HS-5 (cell line): ENCODE measurements around the gene HOXD4.

Experiments
- DNase-seq: peaks from one replicate; pipeline ENCODE4 v3.0.0-alpha.2; 2012; ENCODE audit warnings: low read depth

HOXD4 gene

DNA sequence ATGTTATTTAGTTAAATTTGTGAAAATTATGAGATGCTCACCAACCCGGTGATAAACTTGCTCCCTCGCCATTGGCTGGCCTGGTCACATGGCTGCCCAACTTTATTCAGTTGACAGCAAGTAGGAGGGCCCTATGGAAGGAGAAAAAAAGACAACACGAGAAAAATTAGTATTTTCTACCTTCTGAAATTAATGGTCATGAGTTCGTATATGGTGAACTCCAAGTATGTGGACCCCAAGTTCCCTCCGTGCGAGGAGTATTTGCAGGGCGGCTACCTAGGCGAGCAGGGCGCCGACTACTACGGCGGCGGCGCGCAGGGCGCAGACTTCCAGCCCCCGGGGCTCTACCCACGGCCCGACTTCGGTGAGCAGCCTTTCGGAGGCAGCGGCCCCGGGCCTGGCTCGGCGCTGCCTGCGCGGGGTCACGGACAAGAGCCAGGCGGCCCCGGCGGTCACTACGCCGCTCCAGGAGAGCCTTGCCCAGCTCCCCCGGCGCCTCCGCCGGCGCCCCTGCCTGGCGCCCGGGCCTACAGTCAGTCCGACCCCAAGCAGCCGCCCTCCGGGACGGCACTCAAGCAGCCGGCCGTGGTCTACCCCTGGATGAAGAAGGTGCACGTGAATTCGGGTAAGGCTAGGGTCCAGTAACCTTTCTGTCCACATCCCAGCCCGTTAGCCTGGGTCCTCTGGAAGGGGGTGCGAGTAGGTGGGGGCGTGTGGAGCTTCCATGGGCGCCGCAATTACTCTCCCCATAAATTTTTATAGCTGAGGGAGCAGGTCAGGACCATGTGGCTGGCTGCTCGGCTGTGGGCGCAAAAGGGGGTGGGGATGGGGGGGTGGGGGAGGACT, at the start of gene HOXD4:
HOXD4 (plus strand) TSS at position 109 of the 846 bp plus-strand sequence; CDS start at position 193, 84 bp downstream.
- no peak for DNase-seq

DNA sequence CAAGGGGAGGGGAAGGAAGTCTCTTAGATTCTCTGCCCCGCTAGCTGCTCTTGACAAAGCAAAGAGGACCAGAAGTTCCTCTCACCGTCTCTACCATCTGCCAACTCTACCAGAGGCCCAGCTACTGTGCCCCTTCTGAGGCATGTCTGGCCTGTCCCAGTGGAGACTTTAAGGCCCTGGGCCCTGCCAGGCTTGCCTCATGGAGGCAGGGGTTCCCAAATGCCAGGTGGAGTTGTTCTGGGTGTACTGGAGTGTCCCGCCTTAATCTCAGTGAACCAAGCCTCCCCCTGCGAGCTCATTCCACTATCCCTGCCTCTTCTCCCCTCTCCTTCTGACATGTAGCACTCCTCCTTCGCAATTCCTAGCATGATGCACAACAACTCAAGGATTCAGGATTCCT, 49.5 kb upstream of the HOXD4 start:
- no peak for DNase-seq

DNA sequence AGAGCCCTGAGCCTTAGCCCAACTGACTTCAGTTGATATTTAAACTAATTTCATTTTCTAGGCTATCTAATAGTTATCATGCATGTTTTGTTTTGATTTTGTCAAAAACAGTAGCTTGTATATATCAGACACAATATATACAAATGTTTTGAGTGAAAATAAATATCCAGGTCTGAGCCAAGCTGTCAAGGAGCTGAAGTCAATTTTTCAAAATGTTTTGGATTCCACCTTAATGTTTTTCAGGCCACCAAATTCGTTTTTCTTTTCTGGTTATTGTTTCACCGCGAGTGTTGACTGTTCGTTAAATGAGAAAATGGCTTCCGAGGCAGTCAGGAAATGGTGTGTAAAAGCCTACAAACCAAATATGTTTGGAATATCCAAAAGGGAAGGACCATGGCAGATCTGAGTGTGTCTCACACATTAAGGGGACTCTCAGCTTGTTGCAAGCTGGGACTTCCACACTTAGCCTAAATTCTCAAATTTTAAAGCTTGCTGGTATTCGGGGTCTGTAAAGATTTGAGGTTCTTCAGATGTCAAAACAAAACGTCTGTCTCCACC, 49.0 kb upstream of the HOXD4 start:
- no peak for DNase-seq

DNA sequence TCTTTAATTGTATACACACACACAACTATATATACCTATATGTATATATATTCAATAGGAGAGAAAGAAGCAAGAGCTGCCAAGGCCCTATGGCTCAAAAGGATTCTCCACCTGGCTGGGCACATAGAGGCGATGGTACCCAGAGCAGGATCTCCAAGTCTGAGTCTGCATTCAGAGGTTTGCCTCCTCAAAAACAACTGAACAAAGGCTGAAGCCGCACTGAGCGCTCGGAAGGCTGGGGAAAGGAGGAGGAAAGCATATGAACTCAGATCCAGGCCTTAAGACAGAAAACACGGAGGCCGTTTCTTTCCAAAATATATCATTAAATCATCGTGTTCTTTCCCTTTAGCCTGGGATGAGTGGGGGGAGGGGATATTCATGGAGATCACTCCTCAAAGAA, 48.2 kb upstream of the HOXD4 start:
- no peak for DNase-seq

DNA sequence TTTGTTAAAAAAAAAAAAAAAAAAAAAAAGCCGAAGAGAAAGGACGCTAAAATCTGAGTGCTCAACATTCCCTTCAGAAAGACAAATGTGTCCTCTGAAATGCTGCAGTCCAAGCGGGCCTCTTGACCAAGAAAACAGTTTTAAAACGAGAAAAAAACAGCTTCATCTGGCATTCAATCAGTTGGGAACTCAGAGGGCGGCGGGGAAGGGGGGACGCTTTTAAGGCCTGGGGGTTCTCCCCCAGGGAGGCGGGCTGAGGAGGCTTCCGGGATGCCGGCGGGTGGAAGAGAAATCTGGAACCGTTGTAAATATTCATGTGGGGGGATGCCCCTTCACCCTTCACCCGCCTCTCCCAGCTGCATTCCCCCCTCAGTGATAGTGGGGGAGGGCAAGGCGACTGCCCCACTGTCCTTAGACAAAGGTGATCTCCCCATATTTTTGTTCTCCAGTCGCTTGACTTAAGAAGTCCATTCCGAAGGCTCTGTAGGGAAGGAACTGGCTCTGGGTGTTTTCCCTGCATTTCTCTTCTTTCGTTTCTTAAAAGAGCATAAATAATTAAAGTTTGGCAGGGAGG, 47.5 kb upstream of the HOXD4 start:
- DNase-seq: no peak

DNA sequence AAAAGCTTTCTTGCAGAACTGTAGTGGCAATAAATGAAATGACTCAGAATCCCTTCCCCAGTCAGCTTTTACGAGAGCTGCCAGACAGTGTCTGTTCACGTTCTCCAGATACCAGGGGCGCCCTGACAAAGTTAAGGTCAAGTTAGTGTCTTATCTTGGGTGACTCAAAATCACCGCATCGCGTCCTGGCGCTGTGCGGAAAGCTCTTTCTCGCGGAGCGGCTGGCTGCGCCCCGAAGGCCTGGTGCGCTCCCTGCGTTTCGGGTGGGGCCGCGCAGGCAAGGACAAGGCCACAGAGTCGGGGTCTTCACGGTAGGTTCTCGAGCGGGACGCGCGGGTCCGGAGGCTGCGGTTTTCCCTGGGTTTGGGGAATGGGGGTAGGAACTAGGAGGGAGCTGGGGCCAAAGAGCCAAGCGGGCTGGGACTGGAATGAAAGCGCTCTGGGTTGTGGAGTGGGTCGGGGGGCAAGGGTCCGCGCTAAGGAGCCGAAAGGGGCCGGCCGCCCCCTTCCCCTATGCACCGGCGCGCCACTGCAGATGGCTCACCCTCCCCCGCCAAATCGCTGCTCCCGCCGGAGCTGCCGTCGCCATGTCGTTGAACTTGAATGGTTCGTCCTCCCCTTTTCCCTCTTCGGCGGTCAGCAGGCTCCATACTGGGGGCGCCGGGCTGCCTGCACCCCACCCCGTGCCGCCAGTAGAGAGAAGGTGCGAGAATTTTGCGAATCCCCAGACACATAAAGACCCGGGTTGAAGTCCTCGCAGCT, 46.9 kb upstream of the HOXD4 start:
- no peak for DNase-seq

DNA sequence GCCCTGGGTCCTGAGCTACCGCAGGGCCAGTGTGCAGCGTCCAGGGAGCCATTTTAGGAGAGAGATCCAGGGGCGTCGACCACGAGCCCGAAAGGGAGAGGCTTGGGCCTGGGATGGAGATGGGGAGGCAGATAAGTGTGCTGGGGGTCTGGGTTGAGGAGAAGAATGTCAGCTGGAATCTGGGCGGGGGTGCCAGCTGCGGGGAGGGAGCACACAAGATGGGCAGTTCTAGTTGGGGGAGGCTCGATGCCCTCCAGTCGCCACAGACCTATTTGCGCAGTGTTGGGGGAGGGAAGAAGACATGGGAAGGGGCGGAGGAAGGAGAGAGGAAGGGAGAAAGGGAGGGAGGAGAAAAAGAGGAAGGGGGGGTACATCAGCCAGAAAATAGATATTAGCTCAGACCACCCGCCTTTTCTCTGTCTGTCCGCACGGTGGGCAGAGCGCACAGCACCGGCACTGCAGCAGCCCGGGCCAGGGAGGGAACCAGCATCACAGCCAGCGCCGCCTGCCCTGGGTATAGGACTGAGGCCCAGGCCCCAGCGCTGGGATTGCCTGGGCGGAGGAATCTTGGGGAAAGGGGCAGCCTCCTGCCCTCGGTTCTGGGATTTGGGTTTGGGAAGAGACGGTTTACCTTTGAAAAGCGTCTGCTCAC, 46.1 kb upstream of the HOXD4 start:
- DNase-seq: no peak

DNA sequence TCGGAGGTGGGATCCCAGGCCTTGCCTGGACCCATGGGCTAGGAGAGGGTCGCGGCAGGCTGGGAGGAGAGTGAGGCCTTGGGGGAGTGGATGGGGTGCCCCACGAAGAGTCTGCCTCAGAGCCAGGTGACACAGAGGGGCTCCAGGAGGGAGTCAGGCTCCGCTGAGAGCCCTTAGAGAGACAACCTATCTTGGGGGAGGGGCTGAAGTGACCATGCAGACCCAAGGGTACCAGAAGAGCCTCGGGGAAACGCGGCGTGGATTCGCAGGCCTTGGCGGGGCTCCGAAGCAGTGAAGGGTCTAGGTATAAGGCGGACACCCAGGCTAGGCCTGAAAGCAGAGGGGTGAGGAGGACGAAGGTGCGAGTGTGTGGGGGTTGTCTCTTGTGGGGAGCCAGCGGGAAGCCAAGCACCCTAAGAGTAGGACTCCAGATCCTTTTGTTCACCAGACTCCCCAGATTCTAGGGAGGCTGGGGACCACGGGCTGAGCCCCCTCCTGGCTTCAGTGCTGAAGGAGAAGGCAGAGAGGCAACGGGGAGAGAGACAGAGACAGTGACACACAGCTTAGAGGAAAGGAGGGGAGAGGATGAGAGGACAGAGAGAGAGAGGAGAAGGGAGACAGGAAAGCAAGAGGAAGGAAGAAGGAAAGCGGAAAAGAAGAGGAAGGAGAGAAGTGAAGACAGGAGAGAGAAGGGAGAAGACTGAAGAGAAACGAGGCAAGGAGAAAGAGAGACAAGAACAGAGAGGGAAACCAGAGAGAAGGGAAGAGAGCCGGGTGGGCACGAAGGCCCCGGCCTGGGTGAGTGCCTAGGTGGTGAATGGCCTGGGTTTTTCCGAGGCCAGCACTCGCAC, 45.4 kb upstream of the HOXD4 start:
- no peak for DNase-seq

DNA sequence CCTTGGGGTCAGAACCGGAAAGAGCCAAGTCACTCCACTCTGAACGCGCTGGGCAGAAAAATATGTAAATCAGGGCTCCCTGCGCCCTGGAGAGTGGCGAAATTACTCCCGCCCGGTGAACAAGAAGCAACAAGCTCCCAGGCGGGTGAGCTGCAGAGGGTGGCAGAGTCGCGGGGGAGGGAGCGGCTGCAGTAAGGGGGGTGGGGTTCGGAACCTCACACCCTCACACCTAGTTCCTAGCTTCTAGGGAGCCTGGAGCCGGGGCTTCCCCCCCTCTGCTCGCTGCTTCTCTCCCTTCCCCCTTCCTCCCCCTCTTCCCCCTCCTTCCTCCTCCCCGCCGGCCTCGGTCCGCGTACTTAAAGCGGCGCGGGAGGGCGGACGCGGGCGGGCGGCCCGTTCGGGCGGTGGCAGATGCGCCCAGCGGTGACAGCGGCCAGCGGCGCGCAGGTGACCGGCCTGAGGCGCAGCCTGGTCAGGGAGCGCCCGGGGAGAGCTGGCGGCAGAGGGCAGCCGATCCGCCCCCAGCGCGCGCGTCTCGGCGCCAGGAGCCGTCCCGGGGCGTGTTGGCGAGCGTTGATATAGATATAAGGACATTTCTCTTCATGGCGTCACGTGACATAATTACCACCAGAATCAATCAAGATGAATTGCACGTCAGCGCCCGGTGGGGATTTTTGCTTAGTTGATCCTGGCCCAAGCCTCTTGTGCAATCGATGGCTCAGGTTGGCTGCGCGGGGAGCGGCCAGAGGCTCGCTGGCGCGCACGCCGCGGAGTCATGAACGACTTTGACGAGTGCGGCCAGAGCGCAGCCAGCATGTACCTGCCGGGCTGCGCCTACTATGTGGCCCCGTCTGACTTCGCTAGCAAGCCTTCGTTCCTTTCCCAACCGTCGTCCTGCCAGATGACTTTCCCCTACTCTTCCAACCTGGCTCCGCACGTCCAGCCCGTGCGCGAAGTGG, 44.5 kb upstream of the HOXD4 start, which contains the start of gene HOXD11:
HOXD11 (plus strand) TSS at position 700 of the 959 bp plus-strand sequence; CDS start at position 776, 76 bp downstream.
- no peak for DNase-seq

DNA sequence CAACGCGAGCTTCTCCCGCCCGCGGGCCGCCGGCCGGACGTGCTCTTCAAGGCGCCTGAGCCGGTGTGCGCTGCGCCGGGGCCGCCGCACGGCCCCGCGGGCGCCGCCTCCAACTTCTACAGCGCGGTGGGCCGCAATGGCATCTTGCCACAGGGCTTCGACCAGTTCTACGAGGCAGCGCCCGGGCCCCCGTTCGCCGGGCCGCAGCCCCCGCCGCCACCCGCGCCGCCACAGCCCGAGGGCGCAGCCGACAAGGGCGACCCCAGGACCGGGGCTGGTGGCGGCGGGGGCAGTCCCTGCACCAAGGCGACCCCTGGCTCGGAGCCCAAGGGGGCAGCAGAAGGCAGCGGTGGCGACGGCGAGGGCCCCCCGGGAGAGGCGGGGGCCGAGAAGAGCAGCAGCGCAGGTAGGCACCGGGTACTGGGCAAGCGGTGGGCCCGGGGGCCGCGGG, 43.6 kb upstream of the HOXD4 start:
- DNase-seq: no peak

DNA sequence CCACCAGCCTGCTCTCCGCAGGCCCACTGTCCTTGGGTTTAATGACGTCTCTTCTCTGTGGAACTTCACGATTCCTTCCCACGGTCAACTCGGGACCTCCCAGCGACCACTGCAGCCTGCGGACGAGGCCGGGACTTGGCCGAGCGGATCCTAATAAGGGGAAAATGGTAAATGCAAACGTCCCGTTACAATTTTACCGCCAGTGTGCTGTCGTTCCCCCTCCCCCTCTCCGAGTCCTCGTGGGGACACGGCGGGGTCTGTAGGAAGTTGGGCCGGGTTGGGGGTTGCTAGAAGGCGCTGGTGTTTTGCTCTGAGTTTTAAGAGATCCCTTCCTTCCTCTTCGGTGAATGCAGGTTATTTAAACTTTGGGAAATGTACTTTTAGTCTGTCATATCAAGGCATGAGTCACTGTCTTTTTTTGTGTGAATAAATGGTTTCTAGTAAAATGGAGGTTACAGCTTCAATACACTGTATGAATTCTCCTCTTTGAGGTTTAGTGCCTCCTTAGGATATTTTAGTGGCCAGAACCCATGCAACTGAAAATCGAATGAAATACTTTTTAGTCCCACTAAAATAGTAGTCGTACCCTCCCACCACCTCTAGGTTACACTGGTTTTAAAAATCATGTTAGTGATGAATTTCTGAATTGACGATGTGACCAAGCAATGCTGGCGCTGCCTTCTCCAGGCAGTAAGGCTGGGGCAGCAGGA, 42.0 kb upstream of the HOXD4 start:
- no peak for DNase-seq

DNA sequence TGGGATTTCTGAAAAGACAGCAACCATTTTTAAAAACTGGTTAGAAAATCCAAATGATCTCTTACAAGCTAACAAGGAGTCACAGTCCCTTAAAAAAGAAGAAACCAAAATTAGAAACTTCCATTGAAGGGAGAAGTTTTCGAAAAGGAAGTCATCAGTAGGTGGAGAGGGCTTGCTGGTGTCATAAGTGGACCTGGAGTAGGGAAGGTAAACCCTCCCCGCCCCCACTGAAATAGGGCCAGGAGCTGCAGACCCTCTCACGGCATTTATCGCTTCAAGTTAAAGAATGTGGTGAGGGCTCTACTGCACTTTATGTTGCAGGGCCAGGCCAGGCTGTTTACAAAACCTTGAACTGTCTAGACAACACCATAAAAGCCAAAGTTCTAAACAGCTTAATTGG, 41.4 kb upstream of the HOXD4 start:
- no peak for DNase-seq

DNA sequence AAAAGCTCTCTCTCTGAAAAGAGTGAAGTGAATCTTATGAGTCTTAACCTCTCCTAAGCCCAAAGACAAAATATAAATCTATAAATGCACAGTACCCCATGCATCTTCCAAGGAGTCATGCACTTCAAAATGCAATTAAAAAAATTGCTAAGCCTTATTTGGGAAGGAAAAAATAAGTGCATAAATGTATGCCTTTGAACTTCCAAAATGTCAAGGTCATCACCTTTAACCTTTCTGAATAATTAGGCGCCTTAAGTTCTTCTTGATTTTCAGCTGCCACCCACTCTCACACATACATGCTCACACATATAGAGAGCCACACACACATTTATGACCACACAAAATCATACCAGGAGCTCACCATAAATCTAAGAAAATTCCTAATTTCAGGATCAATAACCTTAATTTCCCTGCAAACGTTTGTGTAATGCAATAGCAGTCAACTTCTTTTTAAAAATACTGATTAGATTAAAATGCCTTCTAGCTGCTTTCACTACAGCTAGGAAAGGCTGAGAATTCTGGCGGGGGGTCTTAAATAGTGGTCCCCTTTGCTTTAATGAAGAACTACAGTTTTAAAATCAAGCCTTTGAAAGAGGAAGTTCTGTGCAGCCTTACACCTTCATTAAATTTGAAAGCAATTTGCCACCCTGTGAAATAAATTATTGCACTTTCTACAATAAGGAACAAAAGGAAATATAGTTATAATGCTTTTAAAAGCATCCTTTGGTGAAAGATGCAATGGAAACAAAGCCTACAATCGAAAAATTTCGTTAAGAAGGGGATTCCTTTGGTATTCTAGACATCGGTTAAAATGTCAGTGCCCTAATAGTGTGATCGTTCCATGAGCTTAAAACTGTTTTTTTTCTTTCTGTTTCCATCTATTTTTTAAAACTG, 40.7 kb upstream of the HOXD4 start:
- no peak for DNase-seq

DNA sequence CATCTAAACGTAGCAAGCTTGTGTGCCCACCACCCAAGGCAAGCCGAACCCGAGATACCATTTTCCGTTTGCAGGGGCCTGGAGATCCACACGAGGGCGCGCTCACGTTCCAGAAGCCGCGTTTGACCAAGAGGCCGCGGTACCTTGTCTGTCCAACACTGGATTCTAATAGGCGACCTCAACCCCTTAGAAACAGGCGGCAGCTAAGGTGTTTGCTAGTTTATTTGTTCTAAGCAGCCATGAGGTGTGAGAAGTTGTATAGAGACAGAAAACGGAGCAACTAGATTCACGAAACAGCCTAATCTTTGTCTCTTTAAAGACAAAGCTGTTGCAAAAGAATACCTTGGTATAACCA, 40.1 kb upstream of the HOXD4 start:
- no peak for DNase-seq

DNA sequence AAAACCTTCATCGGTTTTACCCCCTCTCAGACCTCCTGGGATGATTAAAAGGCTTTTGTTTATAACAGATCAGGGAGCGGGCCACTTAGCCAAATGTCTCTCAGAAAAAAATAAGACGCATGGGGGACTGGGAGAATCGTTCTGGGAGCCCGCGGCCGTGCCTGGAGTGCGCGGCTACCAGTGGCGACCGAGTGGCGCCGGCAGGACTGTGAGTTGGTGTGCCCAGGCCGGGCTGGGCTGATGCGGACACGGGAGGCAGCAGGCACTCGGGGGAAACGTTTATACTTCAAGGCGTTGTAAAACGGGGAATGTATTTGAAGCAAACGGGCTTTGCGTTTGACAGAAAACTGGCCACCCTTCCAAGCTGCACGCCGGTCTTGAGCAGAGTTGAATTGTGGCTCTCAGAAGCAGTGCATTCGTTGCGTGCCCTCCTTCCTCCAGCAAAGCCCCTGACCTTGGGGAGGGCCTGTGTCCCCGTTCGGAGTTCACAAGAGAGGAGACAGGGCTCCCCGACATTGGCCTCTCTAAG, 39.4 kb upstream of the HOXD4 start:
- DNase-seq: no peak

DNA sequence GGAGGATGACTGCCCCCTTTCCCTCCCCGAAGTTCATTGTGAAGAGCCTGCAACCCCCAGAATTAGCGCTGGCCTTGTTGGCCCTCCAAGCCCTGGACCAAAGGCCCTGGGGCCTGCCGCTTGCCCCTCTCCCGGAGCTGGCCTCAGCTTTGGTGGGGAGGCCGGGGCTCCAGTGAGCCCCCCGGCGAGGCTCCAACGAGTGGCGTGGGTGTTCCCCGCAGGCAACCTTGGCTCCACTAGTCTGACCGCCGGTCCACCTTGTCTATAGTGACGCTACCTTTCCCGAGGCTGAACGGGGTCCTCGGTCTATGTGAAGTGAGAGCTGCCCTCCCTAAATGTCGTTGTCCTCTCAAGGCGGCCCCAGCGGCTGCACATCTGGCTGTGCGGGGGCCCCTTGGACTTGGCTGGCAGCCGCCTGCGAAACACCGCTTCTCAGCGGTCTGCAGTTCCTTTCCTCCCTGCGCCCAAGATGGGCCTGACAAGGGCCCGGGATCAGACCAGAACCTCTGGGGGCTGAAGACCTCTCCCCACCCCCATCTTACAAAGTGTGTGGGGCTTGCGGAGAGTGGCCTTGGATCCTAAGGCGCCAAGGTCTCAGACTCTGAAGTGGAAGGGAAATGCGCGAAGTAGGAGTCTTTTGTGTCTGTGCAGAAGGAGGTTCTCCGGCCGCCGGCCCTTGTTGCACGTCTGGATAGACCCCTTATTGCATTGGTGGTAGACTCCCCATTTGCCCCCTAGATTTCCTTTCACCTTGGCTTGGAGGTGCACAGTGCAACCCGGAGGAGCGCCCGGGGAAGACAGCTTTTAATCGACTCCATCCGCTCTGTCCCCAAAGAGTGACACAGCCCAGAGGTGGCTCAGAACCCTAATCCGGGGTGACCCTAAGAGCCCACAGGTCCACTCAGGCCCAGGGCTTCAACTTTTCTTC, 38.7 kb upstream of the HOXD4 start:
- no peak for DNase-seq
